ENCODE results near the gene ANK3. TPM values are rescaled to one million over a fixed set of nuclear protein-coding genes. Genes with fewer than 3 reads are reported as not detected.

ANK3 gene
- total and polyA plus RNA-seq, 2 experiments from 2014 or later: 44.9 to 95.8 TPM

DNA sequence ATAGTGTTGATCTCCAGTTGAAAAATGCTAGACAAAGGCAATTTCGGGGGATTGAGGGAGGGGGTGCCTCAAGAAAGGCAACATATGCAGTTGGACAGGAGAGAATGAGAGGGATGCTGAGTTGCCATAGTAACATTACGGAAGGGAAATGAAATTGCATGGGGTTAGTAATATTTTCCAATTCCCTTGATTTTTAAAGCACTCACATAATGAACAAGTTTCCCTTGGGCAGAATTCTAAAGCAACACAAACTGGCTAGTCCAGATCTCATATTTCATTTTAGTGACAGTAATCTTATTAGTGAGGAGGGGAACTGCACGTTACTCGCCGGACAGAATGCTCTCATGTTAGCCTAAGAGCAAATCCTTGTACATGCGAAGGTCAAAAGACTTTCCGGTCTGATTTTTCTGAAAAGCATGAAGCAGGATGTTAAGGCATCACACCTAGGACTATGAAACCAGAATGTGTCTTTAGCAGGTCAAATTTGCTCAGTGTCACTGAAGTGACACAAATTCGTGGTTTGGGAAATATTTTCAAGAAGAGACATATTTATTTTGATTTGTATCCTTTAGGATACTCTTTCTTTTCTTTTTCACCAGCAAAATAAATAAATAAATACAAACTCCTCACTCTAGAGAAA is 165.5 kb downstream of the ANK3 start:
- TF ChIP-seq, protein P1, sequence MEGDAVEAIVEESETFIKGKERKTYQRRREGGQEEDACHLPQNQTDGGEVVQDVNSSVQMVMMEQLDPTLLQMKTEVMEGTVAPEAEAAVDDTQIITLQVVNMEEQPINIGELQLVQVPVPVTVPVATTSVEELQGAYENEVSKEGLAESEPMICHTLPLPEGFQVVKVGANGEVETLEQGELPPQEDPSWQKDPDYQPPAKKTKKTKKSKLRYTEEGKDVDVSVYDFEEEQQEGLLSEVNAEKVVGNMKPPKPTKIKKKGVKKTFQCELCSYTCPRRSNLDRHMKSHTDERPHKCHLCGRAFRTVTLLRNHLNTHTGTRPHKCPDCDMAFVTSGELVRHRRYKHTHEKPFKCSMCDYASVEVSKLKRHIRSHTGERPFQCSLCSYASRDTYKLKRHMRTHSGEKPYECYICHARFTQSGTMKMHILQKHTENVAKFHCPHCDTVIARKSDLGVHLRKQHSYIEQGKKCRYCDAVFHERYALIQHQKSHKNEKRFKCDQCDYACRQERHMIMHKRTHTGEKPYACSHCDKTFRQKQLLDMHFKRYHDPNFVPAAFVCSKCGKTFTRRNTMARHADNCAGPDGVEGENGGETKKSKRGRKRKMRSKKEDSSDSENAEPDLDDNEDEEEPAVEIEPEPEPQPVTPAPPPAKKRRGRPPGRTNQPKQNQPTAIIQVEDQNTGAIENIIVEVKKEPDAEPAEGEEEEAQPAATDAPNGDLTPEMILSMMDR (IDR thresholded peaks at IDR 0.05; ENCODE audit: low read depth, low read length): no peak
- DNase-seq (ENCODE audit: low read depth in 1 of 2, low spot score in 1 of 2): no peak
- H3K27me3 ChIP-seq: no peaks in the 10 kb centered on the region
- peaks cover 12% of the 10 kb centered on the region for H3K4me1 ChIP-seq (ENCODE audit: low read depth)
- H3K4me3 ChIP-seq: no peak overlapping the region
- H3K36me3 ChIP-seq: no peaks in the 10 kb centered on the region
- no peaks in the 10 kb centered on the region for H3K9me3 ChIP-seq (ENCODE audit: low read depth)
- no peak overlapping the region for H3K27ac ChIP-seq

DNA sequence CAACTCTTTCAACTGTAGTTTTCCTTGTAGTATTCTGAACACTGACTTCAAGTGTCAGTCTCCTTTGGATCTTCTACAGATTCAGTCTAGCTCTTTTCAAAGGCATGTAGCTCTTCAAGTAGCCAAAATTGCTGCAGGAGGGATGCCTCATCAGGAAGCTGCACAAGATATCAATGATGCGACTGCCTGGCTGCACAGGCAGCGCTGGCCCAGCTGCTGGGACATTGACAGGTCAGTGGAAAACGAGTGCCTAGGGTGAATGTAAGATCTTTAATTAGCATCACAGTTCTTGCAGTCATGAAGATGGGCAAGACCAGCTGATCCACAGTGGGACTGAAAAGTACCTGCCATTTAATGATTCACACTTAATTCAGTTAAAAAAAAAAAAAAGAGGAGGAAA is 167.6 kb downstream of the ANK3 start:
- H3K4me1 ChIP-seq (ENCODE audit: low read depth): peaks cover 12% of the 10 kb centered on the region
- DNase-seq (ENCODE audit: low read depth in 1 of 2, low spot score in 1 of 2): no peak
- TF ChIP-seq, protein P1 (IDR thresholded peaks at IDR 0.05; ENCODE audit: low read depth, low read length): no peak
- no peaks in the 10 kb centered on the region for H3K9me3 ChIP-seq (ENCODE audit: low read depth)
- no peak overlapping the region for H3K4me3 ChIP-seq
- no peaks in the 10 kb centered on the region for H3K36me3 ChIP-seq
- H3K27ac ChIP-seq: no peak overlapping the region
- H3K27me3 ChIP-seq: no peaks in the 10 kb centered on the region

DNA sequence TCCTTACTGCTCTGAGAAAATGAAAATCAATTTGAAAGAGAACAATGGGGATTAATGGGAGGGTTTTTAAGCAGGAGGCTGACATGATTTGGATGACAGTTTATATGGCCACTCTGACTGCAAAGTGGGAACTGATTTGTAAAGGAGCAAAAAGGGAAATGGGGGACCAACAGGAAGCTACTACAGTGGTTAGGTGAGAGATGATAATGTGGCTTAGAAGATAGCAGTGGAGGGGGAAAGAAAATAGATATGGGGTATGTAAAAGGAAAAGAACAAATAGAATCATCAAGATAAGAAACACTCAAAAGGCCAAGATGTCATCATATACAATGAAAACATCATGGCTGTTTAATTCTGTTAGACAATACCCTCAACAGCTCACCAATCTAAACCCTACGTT is 177.5 kb downstream of the ANK3 start:
- Histone ChIP-seq H3K27me3 (no peaks in the 10 kb centered on the region), H3K9me3 (ENCODE audit: low read depth) (no peaks in the 10 kb centered on the region), H3K4me3 (no peak overlapping the region), H3K4me1 (ENCODE audit: low read depth) (peaks cover 6% of the 10 kb centered on the region), H3K36me3 (no peaks in the 10 kb centered on the region), H3K27ac (no peak overlapping the region)
- TF ChIP-seq, protein P1 (IDR thresholded peaks at IDR 0.05; ENCODE audit: low read depth, low read length): no peak
- DNase-seq (ENCODE audit: low read depth in 1 of 2, low spot score in 1 of 2): no peak

DNA sequence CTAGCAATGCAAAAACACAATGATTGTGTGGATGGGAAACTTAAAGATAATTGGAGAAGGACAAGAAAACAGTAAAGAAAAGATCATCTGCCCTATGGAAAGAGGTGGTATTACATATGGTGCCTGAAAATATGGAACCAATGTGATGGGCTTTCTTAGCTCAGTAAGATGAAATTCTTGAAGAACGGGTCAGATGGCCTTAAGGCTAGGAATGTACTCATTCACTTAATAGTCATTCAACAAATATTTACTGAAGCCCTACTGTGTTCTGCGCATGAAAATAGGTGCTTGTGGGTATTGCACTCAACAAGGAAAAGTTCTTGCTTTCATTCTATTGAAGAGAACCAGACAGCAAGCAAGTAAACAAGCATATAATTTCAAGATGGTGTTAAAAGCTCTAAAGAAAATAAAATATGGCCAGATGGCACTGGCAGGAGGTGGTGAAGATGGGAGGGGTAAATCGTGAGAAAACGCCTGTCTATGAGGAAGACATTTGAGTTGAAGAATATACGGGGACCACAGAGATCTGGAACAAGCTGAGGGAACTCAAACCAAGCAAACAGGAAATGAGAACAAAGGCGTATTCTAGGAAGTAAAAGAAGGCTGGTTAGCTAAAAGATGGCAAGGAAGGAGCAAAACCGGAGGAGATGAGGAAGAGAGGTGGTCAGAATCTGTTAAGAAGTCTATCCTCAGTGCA is 179.7 kb downstream of the ANK3 start:
- Histone ChIP-seq H3K4me3 (no peak overlapping the region), H3K9me3 (ENCODE audit: low read depth) (no peaks in the 10 kb centered on the region), H3K27ac (no peak overlapping the region), H3K36me3 (no peaks in the 10 kb centered on the region), H3K27me3 (no peaks in the 10 kb centered on the region), H3K4me1 (ENCODE audit: low read depth) (peaks cover 6% of the 10 kb centered on the region)
- TF ChIP-seq, protein P1 (IDR thresholded peaks at IDR 0.05; ENCODE audit: low read depth, low read length): no peak
- DNase-seq (ENCODE audit: low read depth in 1 of 2, low spot score in 1 of 2): no peak

DNA sequence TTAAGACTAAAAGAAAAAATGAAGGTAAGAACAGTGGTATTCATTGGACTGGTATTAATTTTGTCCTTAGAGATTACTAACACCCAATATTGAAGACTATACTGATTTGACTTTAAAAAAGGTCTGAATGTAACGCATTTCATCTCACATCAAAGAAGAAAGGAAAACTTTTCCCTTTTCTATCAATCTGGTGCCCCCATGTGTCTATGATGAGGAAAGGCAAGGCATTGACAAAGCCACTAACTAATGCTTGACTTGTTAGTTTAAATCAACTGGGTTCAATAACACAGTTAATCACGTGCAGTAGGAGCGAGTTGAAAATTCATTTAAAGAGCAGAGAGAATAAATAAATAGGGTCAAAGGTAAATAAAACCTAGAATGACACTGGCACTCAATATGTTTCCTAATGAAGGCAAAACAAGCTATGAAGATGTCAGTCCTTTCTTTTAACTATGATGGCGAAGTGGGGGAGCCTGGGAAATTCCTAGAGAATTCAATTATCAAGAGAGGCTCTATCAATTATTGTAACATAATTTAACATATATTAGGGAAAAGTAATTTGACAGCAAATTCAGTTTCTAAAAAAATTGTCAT is 180.9 kb downstream of the ANK3 start:
- TF ChIP-seq, protein P1 (IDR thresholded peaks at IDR 0.05; ENCODE audit: low read depth, low read length): peak; percentile 62
- no peak overlapping the region for H3K27ac ChIP-seq
- no peak overlapping the region for H3K4me3 ChIP-seq
- peaks cover 6% of the 10 kb centered on the region for H3K4me1 ChIP-seq (ENCODE audit: low read depth)
- peak; percentile 45 to 54 for DNase-seq (ENCODE audit: low read depth in 1 of 2, low spot score in 1 of 2)
- H3K36me3 ChIP-seq: no peaks in the 10 kb centered on the region
- no peaks in the 10 kb centered on the region for H3K27me3 ChIP-seq
- H3K9me3 ChIP-seq (ENCODE audit: low read depth): no peaks in the 10 kb centered on the region

Measured in cardiac muscle cell (in vitro differentiated cells and primary cell).